ENCODE data around the gene SPRYD7. TPM values are rescaled to one million over a fixed set of nuclear protein-coding genes. Genes with fewer than 3 reads are reported as not detected.
A peak's percentile ranks its signal among the peaks of the same experiment; 100 is the strongest.

The SPRYD7 gene
- total and polyA plus RNA-seq, 2 of the 13 experiments (the other 11 are each of a cell fraction or from before 2014, with no cell fraction given): 2.7 to 5.9 TPM

GRCh38 chr13:49936075-49936967 is at the start of gene SPRYD7 (continued):
- TF ChIP-seq HOXA9 (CRISPR knock-in tag; IDR thresholded peaks at IDR 0.05; ENCODE audit: borderline replicate concordance) (no peak), ZNF275 (CRISPR knock-in tag; IDR thresholded peaks at IDR 0.05; ENCODE audit: borderline replicate concordance) (peak; percentile 76; the same call in 1 of the 2 replicates), BCL3 (CRISPR knock-in tag; IDR thresholded peaks at IDR 0.05) (no peak), ZNF280B (CRISPR knock-in tag; IDR thresholded peaks at IDR 0.05; ENCODE audit: borderline replicate concordance) (peak; percentile 92), ZNF644 (CRISPR knock-in tag; IDR thresholded peaks at IDR 0.05; ENCODE audit: low read depth) (peak; percentile 77), MBNL3 (CRISPR knock-in tag; conservative IDR thresholded peaks at IDR 0.05) (no peak), MXD3 (CRISPR knock-in tag; IDR thresholded peaks at IDR 0.05) (peak; percentile 60), NR2C2 (CRISPR knock-in tag; IDR thresholded peaks at IDR 0.05; ENCODE audit: borderline replicate concordance) (no peak; the same call in 1 of the 2 replicates), RELA (CRISPR knock-in tag; IDR thresholded peaks at IDR 0.05) (peak; percentile 84; the same call in 1 of the 2 replicates), ZNF234 (CRISPR knock-in tag; conservative IDR thresholded peaks at IDR 0.05) (no peak), YY1 (IDR thresholded peaks at IDR 0.05; ENCODE audit: insufficient read depth, insufficient replicate concordance, low read depth, low read length) (peak; percentile 69), IRF2 (CRISPR knock-in tag; IDR thresholded peaks at IDR 0.05) (peak; percentile 93), GMEB1 (CRISPR knock-in tag; IDR thresholded peaks at IDR 0.05; ENCODE audit: borderline replicate concordance) (peak; percentile 79; the same call in 1 of the 2 replicates), ZNF282 (IDR thresholded peaks at IDR 0.05; ENCODE audit: partially characterized antibody) (no peak), REL (CRISPR knock-in tag; conservative IDR thresholded peaks at IDR 0.05) (0 out of 2 replicates have a peak, but pooled peaks have one; percentile 74), ZNF572 (CRISPR knock-in tag; IDR thresholded peaks at IDR 0.05) (no peak), REST (IDR thresholded peaks at IDR 0.05; ENCODE audit: borderline replicate concordance in 1 of 2, low read depth in 1 of 2, low read length in 2 of 2) (no peak)
